ENCODE data around the gene PLAAT5. TPM values are rescaled to one million over a fixed set of nuclear protein-coding genes. Genes with fewer than 3 reads are reported as not detected.

Gene PLAAT5
- total RNA-seq, 4 donors from 2014 or later, result 0.34 to 1.1 (median 0.59) TPM

GRCh38 chr11:63510360-63511047, 19.5 kb upstream of the PLAAT5 start:
- TF ChIP-seq CTCF (IDR thresholded peaks at IDR 0.05) (no peak), POLR2A (IDR thresholded peaks at IDR 0.05) (no peak)
- peak; percentile 68 to 76 for DNase-seq
- Histone ChIP-seq H3K4me1 (peaks cover 0 to 11% of the 10 kb centered on the region in 2 donors), H3K4me3 (replicated peaks in 1 of 3) (no peak overlapping the region), H3K9me3 (no peaks in the 10 kb centered on the region), H3K36me3 (no peaks in the 10 kb centered on the region), H3K27me3 (no peaks in the 10 kb centered on the region), H3K27ac (no peak overlapping the region)
- intact Hi-C loops (cut with DNase I), result no loop called here
- WGBS, 2 donors, result 67 to 70% methylated on average over 6 to 7 of the region's 7 CpGs

GRCh38 chr11:63508745-63509144, 17.8 kb upstream of the PLAAT5 start:
- H3K36me3 ChIP-seq, result no peaks in the 10 kb centered on the region
- no peak overlapping the region for H3K27ac ChIP-seq
- H3K4me1 ChIP-seq, result peaks cover 0 to 19% of the 10 kb centered on the region in 2 donors
- 92 to 94% methylated on average over 12 of the region's 12 CpGs for WGBS, 2 donors
- no peak for TF ChIP-seq POLR2A (IDR thresholded peaks at IDR 0.05)
- TF ChIP-seq CTCF (IDR thresholded peaks at IDR 0.05), result no peak
- no peaks in the 10 kb centered on the region for H3K27me3 ChIP-seq
- intact Hi-C loops (cut with DNase I), result no loop called here
- no peak overlapping the region for H3K4me3 ChIP-seq (replicated peaks in 1 of 3)
- DNase-seq, result no peak
- no peaks in the 10 kb centered on the region for H3K9me3 ChIP-seq

GRCh38 chr11:63508009-63508408, 17.0 kb upstream of the PLAAT5 start:
- no peak overlapping the region for H3K4me3 ChIP-seq (replicated peaks in 1 of 3)
- H3K27ac ChIP-seq, result no peak overlapping the region
- intact Hi-C loops (cut with DNase I), result no loop called here
- WGBS, 2 donors, result 84 to 86% methylated on average over 3 of the region's 3 CpGs
- no peaks in the 10 kb centered on the region for H3K27me3 ChIP-seq
- peak; percentile 35 to 54 for DNase-seq
- no peaks in the 10 kb centered on the region for H3K36me3 ChIP-seq
- no peaks in the 10 kb centered on the region for H3K9me3 ChIP-seq
- peaks cover 0 to 18% of the 10 kb centered on the region in 2 donors for H3K4me1 ChIP-seq
- TF ChIP-seq POLR2A (IDR thresholded peaks at IDR 0.05), result no peak
- peak in 3 of 6 experiments; percentile 16 to 32 (median 23) for TF ChIP-seq CTCF (IDR thresholded peaks at IDR 0.05)

GRCh38 chr11:63507511-63507910, 16.5 kb upstream of the PLAAT5 start:
- Histone ChIP-seq H3K9me3 (no peaks in the 10 kb centered on the region), H3K36me3 (no peaks in the 10 kb centered on the region), H3K4me1 (peaks cover 0 to 15% of the 10 kb centered on the region in 2 donors), H3K4me3 (replicated peaks in 1 of 3) (no peak overlapping the region), H3K27ac (no peak overlapping the region), H3K27me3 (no peaks in the 10 kb centered on the region)
- intact Hi-C loops (cut with DNase I), result no loop called here
- no peak for DNase-seq
- 89 to 95% methylated on average over 2 of the region's 2 CpGs for WGBS, 2 donors
- TF ChIP-seq POLR2A (IDR thresholded peaks at IDR 0.05), result no peak
- no peak for TF ChIP-seq CTCF (IDR thresholded peaks at IDR 0.05)

- intact Hi-C loops (cut with DNase I), result no loop called here
- DNase-seq, result no peak
These were observed 15.9 kb upstream of the PLAAT5 start for GRCh38 chr11:63506876-63507275.

More at GRCh38 chr11:63506876-63507275, 15.9 kb upstream of the PLAAT5 start:
- no peaks in the 10 kb centered on the region for H3K9me3 ChIP-seq
- no peak overlapping the region for H3K27ac ChIP-seq
- 96 to 100% methylated on average over 2 of the region's 2 CpGs for WGBS, 2 donors
- no peak overlapping the region for H3K4me3 ChIP-seq (replicated peaks in 1 of 3)
- no peaks in the 10 kb centered on the region for H3K27me3 ChIP-seq
- H3K36me3 ChIP-seq, result no peaks in the 10 kb centered on the region
- H3K4me1 ChIP-seq, result peaks cover 0 to 15% of the 10 kb centered on the region in 2 donors
- TF ChIP-seq POLR2A (IDR thresholded peaks at IDR 0.05) (no peak), CTCF (IDR thresholded peaks at IDR 0.05) (no peak)

Measured in thyroid gland (tissue), 4 donors.